Kidney (tissue), 14 donors: Measurements from ENCODE around the gene PRDX6. TPM values are rescaled to one million over a fixed set of nuclear protein-coding genes. Genes with fewer than 3 reads are reported as not detected.

Experiments used
- DNase-seq, 5 donors: peaks; one replicate each; pipeline ENCODE4 v3.0.0-alpha.2; 2013 to 2020
- FAIRE-seq: peaks from 2 replicates; lab custom pipeline; 2012; peaks lifted over from hg19 to GRCh38; lab: Jason Lieb, UNC
- H3K27ac ChIP-seq, 2 donors: one replicate each; pipeline ENCODE4 v1.7.0; 2013; ENCODE audit warnings: low read depth in 2 of 2, low read length in 2 of 2, inconsistent platforms in 1 of 2
- H3K27me3 ChIP-seq: one replicate; pipeline ENCODE4 v1.7.1; 2013; ENCODE audit warnings: low read length, inconsistent platforms; ENCODE audit not compliant: control insufficient read depth, insufficient read depth
- H3K36me3 ChIP-seq, 3 donors: one replicate each; pipeline versions ENCODE4 v1.7.0 to v1.7.1; 2013; ENCODE audit warnings: low read length in 3 of 3, control low read depth in 1 of 3, inconsistent platforms in 1 of 3; ENCODE audit not compliant: insufficient read depth in 3 of 3, control insufficient read depth in 2 of 3
- H3K4me1 ChIP-seq, 3 donors: one replicate each; pipeline versions ENCODE4 v1.7.0 to v1.7.1; 2013; ENCODE audit warnings: low read length in 3 of 3, inconsistent platforms in 1 of 3, low read depth in 1 of 3; ENCODE audit not compliant: control insufficient read depth in 2 of 3, insufficient read depth in 2 of 3
- H3K4me3 ChIP-seq, 3 donors: one replicate each; pipeline versions ENCODE4 v1.7.0 to v1.8.1; 2013; ENCODE audit warnings: low read length in 3 of 3, control low read depth in 1 of 3, inconsistent platforms in 1 of 3
- H3K9ac ChIP-seq, 3 donors: one replicate each; pipeline versions ENCODE4 v1.7.0 to v1.7.1; 2013; ENCODE audit warnings: low read length in 3 of 3, control low read depth in 1 of 3, inconsistent platforms in 1 of 3
- H3K9me3 ChIP-seq, 3 donors: one replicate each; pipeline versions ENCODE4 v1.7.0 to v1.7.1; 2013; ENCODE audit warnings: low read length in 3 of 3, control low read depth in 1 of 3, inconsistent platforms in 1 of 3; ENCODE audit not compliant: control insufficient read depth in 2 of 3, insufficient read depth in 1 of 3
- CTCF ChIP-seq: IDR thresholded peaks from 3 replicates; pipeline ENCODE4 v1.5.1; 2012; ENCODE audit warnings: mild to moderate bottlenecking, moderate library complexity, borderline replicate concordance; ENCODE audit not compliant: insufficient read depth; ENCODE audit errors: extremely low read depth
- intact Hi-C: fragments of 100-400 bp; cut with DNase I; formaldehyde crosslinking; loops from one replicate; pipeline ENCODE4 v1.11.1; 2022
- polyA plus RNA-seq: library from polyadenylated mRNA; stranded (reverse); fragments of 350-450 nt; fragmentation: Illumina TruSeq; extraction: RNeasy Lipid Tissue Mini Kit (QIAGEN cat#74804); gene quantifications from one replicate; pipeline ENCODE4 v1.2.3, GENCODE V29; 2014; ENCODE audit warnings: low read depth, low replicate concordance; ENCODE audit not compliant: insufficient read depth
- total RNA-seq: library from RNA; stranded (reverse); fragmentation: NEBNext Ultra II Directional; extraction: Animal tissue kit (Norgen Biotek cat#: 25700); gene quantifications from one replicate; pipeline ENCODE4 v1.2.1, GENCODE V29; 2021
- donor health status: control.
- donor health status: control.
- donor health status: control.
- donor health status: control.
- donor health status: control.
- donor health status: DM: yes; HTN: yes; CAD: no.
- donor health status: Normal renal cell carcinoma (clear cell type).

Gene PRDX6
- total and polyA plus RNA-seq, 2 donors from 2014 or later = 280 to 563 TPM

- Histone ChIP-seq H3K4me3 (no peak overlapping the region), H3K9me3 (peaks cover 0 to 7% (median 0%) of the 10 kb centered on the region in 3 donors), H3K36me3 (no peaks in the 10 kb centered on the region), H3K9ac (no peak overlapping the region), H3K4me1 (no peaks in the 10 kb centered on the region), H3K27me3 (no peaks in the 10 kb centered on the region), H3K27ac (no peak overlapping the region)
- intact Hi-C loops = no loop called here
- DNase-seq = no peak
- no peak for FAIRE-seq
- TF ChIP-seq CTCF = no peak
Observed at GRCh38 chr1:173444757-173445156, 32.4 kb upstream of the PRDX6 start.

- Histone ChIP-seq H3K27ac (no peak overlapping the region), H3K9me3 (peaks cover 0 to 7% (median 0%) of the 10 kb centered on the region in 3 donors), H3K36me3 (no peaks in the 10 kb centered on the region), H3K4me1 (no peaks in the 10 kb centered on the region), H3K9ac (no peak overlapping the region), H3K4me3 (no peak overlapping the region), H3K27me3 (no peaks in the 10 kb centered on the region)
- TF ChIP-seq CTCF = no peak
- intact Hi-C loops = no loop called here
- no peak for DNase-seq
- FAIRE-seq = no peak
Observed at GRCh38 chr1:173445164-173445563, 32.0 kb upstream of the PRDX6 start.

- FAIRE-seq = no peak
- no peak for TF ChIP-seq CTCF
- no peak overlapping the region for H3K27ac ChIP-seq
Observed at GRCh38 chr1:173445656-173446055, 31.5 kb upstream of the PRDX6 start.

GRCh38 chr1:173447224-173447623 is 29.9 kb upstream of the PRDX6 start:
- no peaks in the 10 kb centered on the region for H3K27me3 ChIP-seq
- intact Hi-C loops = no loop called here
- no peak overlapping the region for H3K9ac ChIP-seq
- no peak for TF ChIP-seq CTCF
- no peak for DNase-seq
- H3K36me3 ChIP-seq = no peaks in the 10 kb centered on the region
- H3K9me3 ChIP-seq = peaks cover 0 to 7% (median 0%) of the 10 kb centered on the region in 3 donors
- H3K4me3 ChIP-seq = no peak overlapping the region
- FAIRE-seq = no peak
- no peaks in the 10 kb centered on the region for H3K4me1 ChIP-seq
- no peak overlapping the region for H3K27ac ChIP-seq

More at GRCh38 chr1:173445656-173446055, 31.5 kb upstream of the PRDX6 start:
- Histone ChIP-seq H3K4me1 (no peaks in the 10 kb centered on the region), H3K4me3 (no peak overlapping the region), H3K36me3 (no peaks in the 10 kb centered on the region), H3K9ac (no peak overlapping the region), H3K27me3 (no peaks in the 10 kb centered on the region), H3K9me3 (peaks cover 0 to 7% (median 0%) of the 10 kb centered on the region in 3 donors)
- intact Hi-C loops = no loop called here
- no peak for DNase-seq
